ENCODE results near the gene SCFD1. TPM values are rescaled to one million over a fixed set of nuclear protein-coding genes. Genes with fewer than 3 reads are reported as not detected.

The SCFD1 gene
- total RNA-seq, 5 donors from 2014 or later (not counting 1 experiment from before 2014, with no cell fraction given) = 49.8 to 105 (median 57.3) TPM

DNA sequence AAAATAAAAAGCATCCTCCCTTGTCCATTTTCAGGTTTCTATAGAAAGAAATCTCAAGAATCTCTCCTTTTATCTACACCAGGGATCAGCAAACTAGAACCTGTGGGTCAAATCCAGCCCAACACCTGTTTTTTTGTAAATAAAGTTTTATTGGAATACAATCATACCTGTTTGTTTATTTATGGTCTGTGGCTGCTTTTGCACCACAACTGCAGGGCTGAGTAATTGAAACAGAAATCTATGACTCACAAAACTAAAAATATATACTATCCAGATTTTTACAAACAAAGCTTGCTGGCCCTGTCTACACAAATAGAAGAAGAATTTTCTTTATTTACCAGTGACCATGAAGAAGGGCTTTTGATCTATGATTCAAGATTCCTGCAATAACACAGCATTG is 157.1 kb downstream of the SCFD1 start:
- H3K27me3 Mint-ChIP-seq = peaks cover 12 to 23% of the 10 kb centered on the region in 2 donors
- H3K27ac Mint-ChIP-seq = no peak overlapping the region
- H3K36me3 Mint-ChIP-seq = no peaks in the 10 kb centered on the region
- Histone ChIP-seq H3K4me1 (ENCODE audit: control insufficient read depth in 1 of 2, extremely low read depth in 1 of 2, insufficient read depth in 2 of 2, low read length in 2 of 2) (no peaks in the 10 kb centered on the region), H3K27me3 (replicated peaks in 1 of 2; ENCODE audit: control insufficient read depth in 2 of 2, extremely low read depth in 1 of 2, insufficient read depth in 2 of 2, low read length in 1 of 2) (no peaks in the 10 kb centered on the region), H3K9me3 (no peaks in the 10 kb centered on the region), H3K4me3 (ENCODE audit: control insufficient read depth in 1 of 2, extremely low read depth in 1 of 2, low read length in 1 of 2) (no peak overlapping the region), H3K27ac (ENCODE audit: low read length) (no peak overlapping the region), H3K36me3 (ENCODE audit: control insufficient read depth in 2 of 2, extremely low read depth in 1 of 2, insufficient read depth in 1 of 2, low read length in 1 of 2) (no peaks in the 10 kb centered on the region)
- no peaks in the 10 kb centered on the region for H3K9me3 Mint-ChIP-seq
- H3K4me1 Mint-ChIP-seq = no peaks in the 10 kb centered on the region
- DNase-seq (no peak), ATAC-seq (replicated peaks in 1 of 4) (no peak)
- CTCF ChIA-PET = no interaction called here
- H3K4me3 Mint-ChIP-seq = no peak overlapping the region
- POLR2A ChIA-PET = no interaction called here

Other genes starting within 250 kb of the SCFD1 start
- gene G2E3, start 63.2 kb upstream of the SCFD1 start, total RNA-seq = 10 to 100 TPM; 21.7 to 28.2 (median 24.1) TPM

All from T-cell (primary cell).